RKO (cell line): Measurements from ENCODE around the gene AP4S1.

Experiments
- DNase-seq: peaks from one replicate; pipeline ENCODE4 v3.0.0-alpha.2; 2016; ENCODE audit warnings: low spot score

Gene AP4S1

DNA sequence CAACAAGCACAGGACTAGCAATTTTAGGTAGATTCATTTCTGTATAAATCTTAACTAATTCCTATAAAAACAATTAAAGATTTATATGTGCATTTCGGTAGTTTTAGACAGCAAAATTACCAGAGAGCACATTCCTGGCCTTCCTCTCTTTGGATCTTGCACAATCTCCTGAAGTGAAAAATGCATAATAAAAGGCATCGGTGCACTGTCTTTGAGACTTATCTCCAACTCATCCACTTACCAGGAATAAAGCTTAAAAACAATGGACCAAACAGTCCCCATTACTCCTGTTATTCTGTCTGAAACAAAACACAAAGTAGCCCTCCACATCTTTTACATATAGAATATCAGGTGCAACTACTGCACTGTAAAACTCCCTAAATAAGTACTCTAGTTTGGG, 112.9 kb downstream of the AP4S1 start:
- no peak for DNase-seq

GRCh38 chr14:31139301-31139847, 113.9 kb downstream of the AP4S1 start:
- DNase-seq: no peak

GRCh38 chr14:31142455-31143087, 117.1 kb downstream of the AP4S1 start:
- DNase-seq: no peak
